ENCODE data around the gene PAK2. TPM values are rescaled to one million over a fixed set of nuclear protein-coding genes. Genes with fewer than 3 reads are reported as not detected.
A peak's percentile ranks its signal among the peaks of the same experiment; 100 is the strongest.

Gene PAK2
- total and polyA plus RNA-seq, 9 of the 15 experiments (the other 6 are each of a cell fraction or from before 2014, with no cell fraction given), result 13.2 to 72.4 (median 35.7) TPM

GRCh38 chr3:196867507-196868296, 128.0 kb downstream of the PAK2 start, which contains the start of gene SENP5 (continued):
- peak; percentile 98 for TF ChIP-seq CREB1 (IDR thresholded peaks at IDR 0.05)
- peak; percentile 96 for TF ChIP-seq CREB1 (CRISPR knock-in tag; IDR thresholded peaks at IDR 0.05)
- no peak for TF ChIP-seq ZNF57 (CRISPR knock-in tag; IDR thresholded peaks at IDR 0.05)
- TF ChIP-seq DACH1 (IDR thresholded peaks at IDR 0.05; ENCODE audit: partially characterized antibody), result no peak
- TF ChIP-seq KHSRP (IDR thresholded peaks at IDR 0.05), result no peak
- no peak for TF ChIP-seq ZNF274 (IDR thresholded peaks at IDR 0.05; ENCODE audit: borderline replicate concordance, low read depth, low read length)
- TF ChIP-seq TAL1 (IDR thresholded peaks at IDR 0.05), result no peak
- peak; percentile 93 for TF ChIP-seq RBBP5 (IDR thresholded peaks at IDR 0.05; ENCODE audit: borderline replicate concordance, insufficient read depth, low read length, poor library complexity, severe bottlenecking)
- no peak for TF ChIP-seq ARID2 (IDR thresholded peaks at IDR 0.05)
- TF ChIP-seq HDGF (IDR thresholded peaks at IDR 0.05), result no peak
- TF ChIP-seq HCFC1 (IDR thresholded peaks at IDR 0.05; ENCODE audit: low read depth, low read length), result peak; percentile 85
- TF ChIP-seq, protein P1, sequence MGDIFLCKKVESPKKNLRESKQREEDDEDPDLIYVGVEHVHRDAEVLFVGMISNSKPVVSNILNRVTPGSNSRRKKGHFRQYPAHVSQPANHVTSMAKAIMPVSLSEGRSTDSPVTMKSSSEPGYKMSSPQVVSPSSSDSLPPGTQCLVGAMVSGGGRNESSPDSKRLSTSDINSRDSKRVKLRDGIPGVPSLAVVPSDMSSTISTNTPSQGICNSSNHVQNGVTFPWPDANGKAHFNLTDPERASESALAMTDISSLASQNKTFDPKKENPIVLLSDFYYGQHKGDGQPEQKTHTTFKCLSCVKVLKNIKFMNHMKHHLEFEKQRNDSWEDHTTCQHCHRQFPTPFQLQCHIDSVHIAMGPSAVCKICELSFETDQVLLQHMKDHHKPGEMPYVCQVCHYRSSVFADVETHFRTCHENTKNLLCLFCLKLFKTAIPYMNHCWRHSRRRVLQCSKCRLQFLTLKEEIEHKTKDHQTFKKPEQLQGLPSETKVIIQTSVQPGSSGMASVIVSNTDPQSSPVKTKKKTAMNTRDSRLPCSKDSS (IDR thresholded peaks at IDR 0.05; ENCODE audit: low read depth, partially characterized antibody), result no peak
- no peak for TF ChIP-seq SIRT6 (IDR thresholded peaks at IDR 0.05; ENCODE audit: low read depth, low read length)
- TF ChIP-seq, protein P2, sequence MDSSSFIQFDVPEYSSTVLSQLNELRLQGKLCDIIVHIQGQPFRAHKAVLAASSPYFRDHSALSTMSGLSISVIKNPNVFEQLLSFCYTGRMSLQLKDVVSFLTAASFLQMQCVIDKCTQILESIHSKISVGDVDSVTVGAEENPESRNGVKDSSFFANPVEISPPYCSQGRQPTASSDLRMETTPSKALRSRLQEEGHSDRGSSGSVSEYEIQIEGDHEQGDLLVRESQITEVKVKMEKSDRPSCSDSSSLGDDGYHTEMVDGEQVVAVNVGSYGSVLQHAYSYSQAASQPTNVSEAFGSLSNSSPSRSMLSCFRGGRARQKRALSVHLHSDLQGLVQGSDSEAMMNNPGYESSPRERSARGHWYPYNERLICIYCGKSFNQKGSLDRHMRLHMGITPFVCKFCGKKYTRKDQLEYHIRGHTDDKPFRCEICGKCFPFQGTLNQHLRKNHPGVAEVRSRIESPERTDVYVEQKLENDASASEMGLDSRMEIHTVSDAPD (CRISPR knock-in tag; IDR thresholded peaks at IDR 0.05), result no peak
- no peak for TF ChIP-seq STAT6 (CRISPR knock-in tag; IDR thresholded peaks at IDR 0.05)
- peak; percentile 85 for TF ChIP-seq ETS1 (conservative IDR thresholded peaks at IDR 0.05; ENCODE audit: control insufficient read depth, low read depth, low read length)
- TF ChIP-seq HDAC6 (IDR thresholded peaks at IDR 0.05; ENCODE audit: low read depth, low read length), result no peak
- no peak for TF ChIP-seq ZNF436 (CRISPR knock-in tag; IDR thresholded peaks at IDR 0.05)
- no peak for TF ChIP-seq FUS (optimal IDR thresholded peaks at IDR 0.05; ENCODE audit: low read depth, low read length)
- no peak for TF ChIP-seq PHB2 (IDR thresholded peaks at IDR 0.05; ENCODE audit: low read depth)
- peak; percentile 90 for TF ChIP-seq SUPT5H (IDR thresholded peaks at IDR 0.05)
- TF ChIP-seq SOX6 (IDR thresholded peaks at IDR 0.05), result no peak
